GM18505 (cell line): ENCODE results near the gene RTN4IP1.

Experiments used
- ATAC-seq: cut with Tn5 transposase; IDR thresholded peaks from one replicate; pipeline ENCODE4 v1.9.1; 2021; ENCODE audit not compliant: unreplicated experiment
- POLR2A ChIP-seq: IDR thresholded peaks from 4 replicates; pipeline ENCODE4 v1.6.1; 2011; ENCODE audit warnings: borderline replicate concordance; ENCODE audit not compliant: insufficient read depth, insufficient read length; ENCODE audit errors: extremely low read depth

RTN4IP1 gene

DNA sequence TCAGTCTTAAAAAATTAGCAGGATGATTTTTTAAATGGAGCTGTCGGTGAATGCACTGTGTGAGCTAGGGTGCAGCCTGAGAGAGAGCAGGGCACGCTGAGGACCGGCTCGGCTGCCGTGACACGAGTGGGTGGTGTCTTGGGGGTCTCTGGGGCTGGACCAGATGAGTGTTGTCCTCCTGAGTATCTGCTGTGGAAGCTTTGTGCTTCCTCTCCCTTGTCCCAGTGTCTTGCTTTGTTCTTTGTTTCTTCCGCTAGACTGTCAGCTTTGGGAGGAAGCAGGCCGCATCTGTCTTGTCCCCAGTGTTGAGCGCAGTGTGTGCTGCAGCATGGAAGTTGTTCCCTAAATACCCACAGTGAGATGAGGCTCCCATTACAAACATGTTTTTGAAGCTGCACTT lies 89.4 kb downstream of the RTN4IP1 start:
- TF ChIP-seq POLR2A: no peak
- ATAC-seq: no peak

DNA sequence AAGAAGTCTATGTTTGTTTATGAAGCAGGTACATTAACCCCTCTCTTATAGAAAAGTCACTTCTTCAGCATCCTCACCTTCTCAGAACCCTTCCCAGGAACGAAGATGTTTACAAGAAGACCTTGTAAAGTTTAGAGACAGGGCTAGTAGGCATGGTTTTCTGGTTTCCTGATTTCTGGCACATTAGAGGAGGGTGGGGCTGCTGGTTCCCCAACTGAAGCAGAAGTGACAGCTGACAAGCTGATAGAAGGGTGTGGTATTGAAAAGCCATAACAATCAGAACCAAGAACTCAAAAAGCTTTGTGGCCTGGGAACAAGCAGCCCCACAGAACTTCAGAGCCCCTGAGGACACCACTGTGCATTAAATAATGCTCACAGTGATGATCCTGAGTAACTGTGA lies 91.2 kb downstream of the RTN4IP1 start:
- ATAC-seq: no peak
- TF ChIP-seq POLR2A: no peak

DNA sequence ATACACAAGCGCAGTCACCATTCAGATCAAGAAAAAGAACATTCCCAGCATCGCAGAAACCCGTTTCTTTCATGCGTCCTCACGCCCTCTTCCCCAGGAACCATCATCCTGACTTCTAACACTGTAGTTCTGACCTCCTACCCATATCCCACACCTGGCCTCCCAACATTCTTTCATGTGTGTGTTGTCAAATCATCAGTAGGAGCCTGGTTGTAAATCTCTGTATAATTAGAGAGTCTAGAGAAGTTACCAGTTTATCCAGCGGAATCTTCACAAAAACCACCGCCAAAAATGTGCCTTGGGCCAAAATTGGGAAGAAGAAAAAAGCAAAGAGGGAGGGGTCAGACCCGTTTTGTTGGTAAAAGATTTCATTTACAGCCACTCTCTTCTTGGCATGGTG lies 91.6 kb downstream of the RTN4IP1 start:
- no peak for ATAC-seq
- TF ChIP-seq POLR2A: no peak

DNA sequence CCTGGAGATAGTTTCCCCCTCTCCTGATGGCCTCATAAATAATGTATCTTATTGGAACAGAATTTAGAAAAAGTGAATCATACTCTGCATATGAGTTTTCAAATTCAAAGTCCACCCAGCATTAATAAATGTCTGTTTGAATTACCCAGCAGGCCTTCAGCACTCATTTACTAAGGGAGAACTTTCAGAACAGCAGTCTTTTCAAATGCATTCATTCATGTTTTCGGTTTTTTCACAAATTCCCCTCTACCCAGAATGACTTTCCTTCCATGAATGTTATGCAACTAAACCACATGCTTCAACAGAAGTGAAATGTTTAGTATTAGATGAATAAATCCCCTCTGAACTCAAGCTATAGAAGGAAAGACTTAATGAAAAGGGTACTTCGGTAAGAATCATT lies 92.4 kb downstream of the RTN4IP1 start:
- TF ChIP-seq POLR2A: no peak
- no peak for ATAC-seq

DNA sequence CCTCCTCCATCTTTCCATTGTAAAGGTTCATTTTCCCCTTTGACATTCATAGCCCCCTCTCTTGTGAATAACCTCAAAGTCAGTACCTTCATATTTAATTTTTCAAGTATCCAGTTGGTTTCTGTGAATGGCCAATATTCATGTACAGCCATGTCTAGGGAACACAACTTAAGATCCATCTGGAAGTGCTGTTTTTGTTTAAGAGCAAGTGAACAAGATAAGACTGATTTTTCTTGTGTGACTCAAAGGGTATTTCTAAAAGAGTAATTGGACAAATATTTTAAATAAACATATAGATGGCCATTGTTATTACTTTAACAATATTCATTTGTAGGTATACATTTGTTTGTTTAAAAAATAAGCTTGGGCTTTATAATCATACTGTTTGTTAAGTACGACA lies 92.9 kb downstream of the RTN4IP1 start:
- TF ChIP-seq POLR2A: no peak
- no peak for ATAC-seq

DNA sequence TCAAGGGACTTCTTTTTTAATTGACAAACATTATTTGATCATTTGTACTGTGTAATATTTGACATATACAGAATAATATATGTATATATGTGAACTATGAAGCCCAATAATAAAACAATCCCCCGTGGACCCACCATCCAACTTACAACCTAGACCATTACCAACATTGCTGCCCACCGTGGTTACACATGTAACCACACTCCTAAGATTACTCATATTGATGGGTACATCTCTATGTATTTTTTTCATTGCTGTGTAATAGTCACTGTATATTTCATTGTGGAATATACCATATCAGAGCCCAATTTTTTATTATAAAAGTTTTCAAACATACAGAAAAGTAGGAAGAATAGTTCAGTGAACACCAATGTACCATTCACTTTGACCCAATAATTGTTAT lies 94.3 kb downstream of the RTN4IP1 start:
- ATAC-seq: no peak

DNA sequence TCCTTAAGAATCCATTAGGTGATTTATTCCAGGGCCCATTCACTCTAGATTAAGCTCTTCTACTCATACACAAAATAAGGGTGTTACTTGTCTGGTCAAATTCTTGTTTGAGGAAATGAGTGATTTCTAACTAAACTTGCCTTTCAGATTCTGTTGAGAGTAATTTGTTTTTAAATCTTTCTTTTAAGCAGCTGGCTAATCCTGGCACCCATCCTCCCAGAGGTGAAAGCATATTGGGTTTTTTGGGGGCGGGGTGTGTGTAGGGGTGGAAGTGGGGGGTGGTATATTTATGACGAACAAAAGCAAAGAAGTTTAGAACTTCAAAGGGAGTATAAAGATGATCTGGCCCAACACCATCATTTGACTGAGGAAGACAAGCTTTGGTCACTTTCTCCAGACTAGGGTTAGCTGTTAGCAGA lies 94.7 kb downstream of the RTN4IP1 start:
- TF ChIP-seq POLR2A: no peak
- ATAC-seq: no peak

More for the DNA sequence above, 94.3 kb downstream of the RTN4IP1 start:
- TF ChIP-seq POLR2A: no peak

DNA sequence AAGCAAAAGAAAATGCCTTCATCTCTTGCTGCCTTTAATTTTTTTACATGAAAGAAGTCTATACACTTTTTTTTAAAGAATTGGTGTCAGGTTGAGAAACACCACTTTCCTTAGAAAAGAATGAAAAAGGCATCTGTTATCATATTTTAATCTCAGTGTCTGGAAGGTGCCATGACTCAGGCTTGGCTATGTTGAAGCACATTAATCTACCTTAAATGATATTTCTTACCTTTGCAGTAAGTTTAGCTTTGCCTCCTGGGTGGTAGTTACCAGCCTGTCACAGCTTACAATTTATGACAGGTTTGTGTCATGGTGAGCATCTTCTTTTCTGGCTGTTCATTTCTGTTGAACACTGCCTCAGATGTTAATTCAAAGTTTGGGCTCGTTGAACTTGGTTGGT lies 95.3 kb downstream of the RTN4IP1 start:
- TF ChIP-seq POLR2A: no peak
- ATAC-seq: no peak

DNA sequence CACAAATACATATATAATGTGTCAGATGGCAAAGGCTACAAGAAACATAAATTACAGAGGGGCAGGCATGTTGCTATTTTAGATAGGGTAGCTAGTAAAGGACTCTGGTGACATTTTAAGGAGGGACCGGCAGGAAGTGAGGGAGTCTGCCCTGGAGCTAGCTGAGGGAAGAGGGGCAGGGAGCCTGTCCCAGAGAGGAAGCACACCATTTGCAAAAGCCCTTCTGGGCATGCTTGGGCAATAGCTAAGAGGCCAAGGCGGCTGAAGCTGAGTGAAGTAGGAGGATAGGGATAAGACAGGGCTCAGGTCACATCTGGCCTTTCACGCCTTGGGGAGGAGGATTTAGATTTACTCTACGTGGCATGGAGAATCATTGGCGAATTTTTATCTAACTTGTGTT lies 96.2 kb downstream of the RTN4IP1 start:
- TF ChIP-seq POLR2A: no peak
- ATAC-seq: no peak

DNA sequence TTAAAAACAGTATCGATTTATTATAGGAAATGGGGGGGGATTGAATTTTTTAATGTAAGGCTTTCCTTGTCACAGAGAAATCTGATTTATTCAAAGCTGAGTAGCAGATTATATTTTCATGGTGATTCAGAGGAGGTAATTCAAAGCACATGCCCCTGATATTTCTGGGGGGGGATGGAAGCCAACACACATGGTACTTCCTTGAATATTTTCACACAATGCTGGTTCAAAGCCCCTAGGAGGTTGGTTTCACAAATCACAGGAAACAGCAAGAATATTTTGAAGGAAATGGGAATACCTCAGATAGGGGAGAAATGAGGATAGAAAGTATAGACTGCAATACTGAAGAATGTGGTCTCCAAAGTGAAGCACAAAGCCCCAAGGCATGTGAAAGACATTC lies 98.8 kb downstream of the RTN4IP1 start:
- no peak for ATAC-seq

DNA sequence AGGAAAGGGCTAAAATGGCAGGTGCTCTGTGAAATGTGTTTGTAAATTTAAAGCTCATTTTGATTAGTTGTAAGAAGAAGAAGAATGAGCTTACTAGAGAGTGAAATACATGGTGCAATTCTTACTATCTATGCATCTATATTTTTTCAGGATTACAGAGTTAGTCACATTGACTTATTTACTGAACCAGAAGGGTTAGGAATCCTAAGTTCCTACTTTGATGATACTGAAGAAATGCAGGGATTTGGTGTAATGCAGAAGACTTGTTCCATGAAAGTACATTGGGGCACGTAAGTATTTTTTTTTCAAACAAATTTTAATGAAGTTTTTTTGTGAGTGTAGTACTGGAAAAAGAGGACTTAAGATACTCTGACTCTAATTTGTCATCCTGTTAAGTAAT lies 99.3 kb downstream of the RTN4IP1 start:
- ATAC-seq: no peak
- no peak for TF ChIP-seq POLR2A

More for the DNA sequence above, 98.8 kb downstream of the RTN4IP1 start:
- TF ChIP-seq POLR2A: no peak

DNA sequence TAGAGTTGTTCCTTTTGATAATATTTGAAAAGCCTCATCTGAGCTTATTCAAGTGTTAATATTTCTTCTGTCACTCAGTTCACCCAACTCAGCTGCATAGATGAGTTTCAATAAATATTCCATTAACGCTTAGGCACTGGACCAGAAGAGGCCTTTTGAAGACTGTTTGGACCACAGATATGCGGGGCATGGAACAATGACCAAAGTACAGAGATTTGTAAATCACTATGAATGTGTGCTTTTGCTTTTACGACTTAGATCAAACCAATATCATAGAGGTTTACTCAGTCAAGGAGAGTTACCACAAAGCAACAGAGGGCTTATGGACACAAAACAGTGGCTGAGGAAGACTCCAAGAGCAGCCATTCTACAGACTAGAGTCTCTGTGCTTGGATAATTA lies 99.9 kb downstream of the RTN4IP1 start:
- no peak for TF ChIP-seq POLR2A

DNA sequence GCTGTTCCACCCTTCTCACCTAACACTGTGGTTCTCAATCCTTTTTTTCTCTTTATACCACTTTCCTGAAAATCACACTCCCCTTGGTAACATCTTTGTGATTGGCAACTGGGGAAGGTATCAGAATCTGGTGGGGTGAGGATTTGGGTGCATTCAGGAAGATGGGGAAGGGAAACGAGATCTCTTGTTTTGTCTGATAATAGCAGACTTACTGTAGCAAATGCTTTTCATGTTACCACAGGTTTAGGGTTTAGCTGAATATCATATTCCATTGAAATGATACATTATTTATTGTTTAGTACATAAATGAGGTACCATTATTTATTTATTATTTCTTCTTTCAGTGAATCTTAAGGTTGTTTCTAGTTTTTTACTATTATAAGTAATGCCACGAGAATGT lies 100.8 kb downstream of the RTN4IP1 start:
- no peak for ATAC-seq
- TF ChIP-seq POLR2A: no peak

More for the DNA sequence above, 99.9 kb downstream of the RTN4IP1 start:
- no peak for ATAC-seq

DNA sequence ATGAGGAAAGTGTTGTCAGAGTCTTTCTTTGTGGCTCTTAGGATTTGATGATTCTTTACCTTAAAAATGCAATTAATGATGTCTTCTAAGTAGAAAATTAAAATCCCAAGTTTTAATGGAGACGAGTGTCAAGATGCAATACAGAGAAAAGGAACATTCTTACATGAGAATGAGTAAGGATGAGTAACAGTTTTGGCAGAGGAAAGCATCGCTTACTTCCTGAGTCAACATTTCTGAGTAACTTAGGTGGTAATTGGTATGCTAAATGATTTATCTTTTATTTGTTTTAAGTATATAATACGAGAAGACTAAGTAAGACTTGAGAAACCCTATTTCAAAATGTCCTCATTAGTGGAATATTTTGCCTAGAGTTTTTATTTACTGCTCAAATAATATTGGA lies 101.3 kb downstream of the RTN4IP1 start:
- no peak for TF ChIP-seq POLR2A
- no peak for ATAC-seq

DNA sequence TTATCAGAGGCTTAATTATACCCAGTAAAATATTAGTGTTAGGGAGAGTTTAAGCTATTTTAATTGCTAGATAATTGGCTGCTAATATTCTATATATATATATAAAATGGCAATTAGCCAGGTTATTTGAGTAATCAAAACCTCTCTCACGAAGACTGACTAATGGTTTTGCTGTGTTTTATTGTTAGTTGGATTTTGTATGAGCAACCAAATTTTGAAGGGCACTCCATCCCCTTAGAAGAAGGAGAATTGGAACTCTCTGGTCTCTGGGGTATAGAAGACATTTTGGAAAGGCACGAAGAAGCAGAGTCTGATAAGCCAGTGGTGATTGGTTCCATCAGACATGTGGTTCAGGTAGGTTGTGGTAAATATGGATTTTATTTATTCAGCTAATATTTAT lies 102.2 kb downstream of the RTN4IP1 start:
- ATAC-seq: no peak
- TF ChIP-seq POLR2A: no peak
